ENCODE measurements around the gene TENM4.

The TENM4 gene

GRCh38 chr11:79084382-79084781, 356.4 kb downstream of the TENM4 start:
- DNase-seq (ENCODE audit: low spot score): no peak

GRCh38 chr11:79083352-79083751, 357.5 kb downstream of the TENM4 start:
- DNase-seq (ENCODE audit: low spot score): no peak

- DNase-seq (ENCODE audit: low spot score): no peak
Observed at GRCh38 chr11:79082907-79083306, 357.9 kb downstream of the TENM4 start.

- DNase-seq (ENCODE audit: low spot score): no peak
Observed at GRCh38 chr11:79082280-79082679, 358.6 kb downstream of the TENM4 start.

GRCh38 chr11:79081471-79082031, 359.3 kb downstream of the TENM4 start:
- DNase-seq (ENCODE audit: low spot score): peak; percentile 79

- DNase-seq (ENCODE audit: low spot score): peak; percentile 69
Observed at GRCh38 chr11:79080551-79080950, 360.3 kb downstream of the TENM4 start.

GRCh38 chr11:79078999-79079398, 361.8 kb downstream of the TENM4 start:
- peak; percentile 72 for DNase-seq (ENCODE audit: low spot score)

GRCh38 chr11:79078456-79078855, 362.4 kb downstream of the TENM4 start:
- no peak for DNase-seq (ENCODE audit: low spot score)

GRCh38 chr11:79077702-79078330, 363.0 kb downstream of the TENM4 start:
- DNase-seq (ENCODE audit: low spot score): no peak

- DNase-seq (ENCODE audit: low spot score): no peak
Observed at GRCh38 chr11:79076526-79077115, 364.2 kb downstream of the TENM4 start.

GRCh38 chr11:79074547-79074946, 366.3 kb downstream of the TENM4 start:
- DNase-seq (ENCODE audit: low spot score): no peak

GRCh38 chr11:79071190-79071589, 369.6 kb downstream of the TENM4 start:
- DNase-seq (ENCODE audit: low spot score): no peak

- DNase-seq (ENCODE audit: low spot score): no peak
Observed at GRCh38 chr11:79070518-79070917, 370.3 kb downstream of the TENM4 start.

- no peak for DNase-seq (ENCODE audit: low spot score)
Observed at GRCh38 chr11:79069504-79069903, 371.3 kb downstream of the TENM4 start.

- DNase-seq (ENCODE audit: low spot score): no peak
Observed at GRCh38 chr11:79068356-79068755, 372.5 kb downstream of the TENM4 start.

- DNase-seq (ENCODE audit: low spot score): no peak
Observed at GRCh38 chr11:79067352-79067679, 373.5 kb downstream of the TENM4 start.

- peak; percentile 64 for DNase-seq (ENCODE audit: low spot score)
Observed at GRCh38 chr11:79066456-79067351, 374.1 kb downstream of the TENM4 start.

GRCh38 chr11:79062814-79063762, 377.7 kb downstream of the TENM4 start:
- peak; percentile 58 for DNase-seq (ENCODE audit: low spot score)

- DNase-seq (ENCODE audit: low spot score): no peak
Observed at GRCh38 chr11:79060081-79060953, 380.5 kb downstream of the TENM4 start.

- no peak for DNase-seq (ENCODE audit: low spot score)
Observed at GRCh38 chr11:79059141-79059540, 381.7 kb downstream of the TENM4 start.

Data from cerebellar cortex (tissue), 1 donor.